Measurements from ENCODE around the gene TFIP11.

DNA sequence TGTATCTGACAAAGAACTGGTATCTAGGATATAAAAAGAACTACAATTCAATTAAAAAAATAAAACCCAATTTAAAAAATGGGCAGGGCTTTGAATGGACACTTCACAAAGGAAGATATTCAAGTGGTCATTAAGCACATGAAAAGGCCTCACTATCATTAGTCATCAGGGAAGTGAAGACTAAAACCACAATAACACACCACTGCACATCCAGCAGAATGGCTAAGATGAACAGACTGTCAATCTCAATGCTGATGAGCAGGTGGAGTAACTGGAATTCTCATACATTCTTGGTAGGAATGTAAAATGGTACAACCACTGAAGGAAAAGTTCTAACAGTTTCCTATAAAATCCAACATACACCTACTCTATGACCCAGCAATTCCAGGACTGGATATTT lies 37.6 kb downstream of the TFIP11 start:
- TF ChIP-seq, protein P1, sequence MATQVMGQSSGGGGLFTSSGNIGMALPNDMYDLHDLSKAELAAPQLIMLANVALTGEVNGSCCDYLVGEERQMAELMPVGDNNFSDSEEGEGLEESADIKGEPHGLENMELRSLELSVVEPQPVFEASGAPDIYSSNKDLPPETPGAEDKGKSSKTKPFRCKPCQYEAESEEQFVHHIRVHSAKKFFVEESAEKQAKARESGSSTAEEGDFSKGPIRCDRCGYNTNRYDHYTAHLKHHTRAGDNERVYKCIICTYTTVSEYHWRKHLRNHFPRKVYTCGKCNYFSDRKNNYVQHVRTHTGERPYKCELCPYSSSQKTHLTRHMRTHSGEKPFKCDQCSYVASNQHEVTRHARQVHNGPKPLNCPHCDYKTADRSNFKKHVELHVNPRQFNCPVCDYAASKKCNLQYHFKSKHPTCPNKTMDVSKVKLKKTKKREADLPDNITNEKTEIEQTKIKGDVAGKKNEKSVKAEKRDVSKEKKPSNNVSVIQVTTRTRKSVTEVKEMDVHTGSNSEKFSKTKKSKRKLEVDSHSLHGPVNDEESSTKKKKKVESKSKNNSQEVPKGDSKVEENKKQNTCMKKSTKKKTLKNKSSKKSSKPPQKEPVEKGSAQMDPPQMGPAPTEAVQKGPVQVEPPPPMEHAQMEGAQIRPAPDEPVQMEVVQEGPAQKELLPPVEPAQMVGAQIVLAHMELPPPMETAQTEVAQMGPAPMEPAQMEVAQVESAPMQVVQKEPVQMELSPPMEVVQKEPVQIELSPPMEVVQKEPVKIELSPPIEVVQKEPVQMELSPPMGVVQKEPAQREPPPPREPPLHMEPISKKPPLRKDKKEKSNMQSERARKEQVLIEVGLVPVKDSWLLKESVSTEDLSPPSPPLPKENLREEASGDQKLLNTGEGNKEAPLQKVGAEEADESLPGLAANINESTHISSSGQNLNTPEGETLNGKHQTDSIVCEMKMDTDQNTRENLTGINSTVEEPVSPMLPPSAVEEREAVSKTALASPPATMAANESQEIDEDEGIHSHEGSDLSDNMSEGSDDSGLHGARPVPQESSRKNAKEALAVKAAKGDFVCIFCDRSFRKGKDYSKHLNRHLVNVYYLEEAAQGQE (IDR thresholded peaks at IDR 0.05; ENCODE audit: borderline replicate concordance) = no peak
- TF ChIP-seq, protein P1 (CRISPR knock-in tag; IDR thresholded peaks at IDR 0.05; ENCODE audit: low read depth) = no peak
- no peak for TF ChIP-seq TCF7L2 (IDR thresholded peaks at IDR 0.05; ENCODE audit: low read depth, low read length)
- TF ChIP-seq NFE2L1 (tag; IDR thresholded peaks at IDR 0.05; ENCODE audit: borderline replicate concordance, low read depth) = no peak
- TF ChIP-seq, protein P2, sequence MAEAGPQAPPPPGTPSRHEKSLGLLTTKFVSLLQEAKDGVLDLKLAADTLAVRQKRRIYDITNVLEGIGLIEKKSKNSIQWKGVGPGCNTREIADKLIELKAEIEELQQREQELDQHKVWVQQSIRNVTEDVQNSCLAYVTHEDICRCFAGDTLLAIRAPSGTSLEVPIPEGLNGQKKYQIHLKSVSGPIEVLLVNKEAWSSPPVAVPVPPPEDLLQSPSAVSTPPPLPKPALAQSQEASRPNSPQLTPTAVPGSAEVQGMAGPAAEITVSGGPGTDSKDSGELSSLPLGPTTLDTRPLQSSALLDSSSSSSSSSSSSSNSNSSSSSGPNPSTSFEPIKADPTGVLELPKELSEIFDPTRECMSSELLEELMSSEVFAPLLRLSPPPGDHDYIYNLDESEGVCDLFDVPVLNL (CRISPR knock-in tag; IDR thresholded peaks at IDR 0.05; ENCODE audit: low read depth) = no peak
- TF ChIP-seq CREM (IDR thresholded peaks at IDR 0.05; ENCODE audit: low read depth) = no peak
- no peak for TF ChIP-seq EP400 (IDR thresholded peaks at IDR 0.05)
- TF ChIP-seq, protein P3, sequence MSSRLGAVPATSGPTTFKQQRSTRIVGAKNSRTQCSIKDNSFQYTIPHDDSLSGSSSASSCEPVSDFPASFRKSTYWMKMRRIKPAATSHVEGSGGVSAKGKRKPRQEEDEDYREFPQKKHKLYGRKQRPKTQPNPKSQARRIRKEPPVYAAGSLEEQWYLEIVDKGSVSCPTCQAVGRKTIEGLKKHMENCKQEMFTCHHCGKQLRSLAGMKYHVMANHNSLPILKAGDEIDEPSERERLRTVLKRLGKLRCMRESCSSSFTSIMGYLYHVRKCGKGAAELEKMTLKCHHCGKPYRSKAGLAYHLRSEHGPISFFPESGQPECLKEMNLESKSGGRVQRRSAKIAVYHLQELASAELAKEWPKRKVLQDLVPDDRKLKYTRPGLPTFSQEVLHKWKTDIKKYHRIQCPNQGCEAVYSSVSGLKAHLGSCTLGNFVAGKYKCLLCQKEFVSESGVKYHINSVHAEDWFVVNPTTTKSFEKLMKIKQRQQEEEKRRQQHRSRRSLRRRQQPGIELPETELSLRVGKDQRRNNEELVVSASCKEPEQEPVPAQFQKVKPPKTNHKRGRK (tag; IDR thresholded peaks at IDR 0.05) = no peak
- TF ChIP-seq, protein P4, sequence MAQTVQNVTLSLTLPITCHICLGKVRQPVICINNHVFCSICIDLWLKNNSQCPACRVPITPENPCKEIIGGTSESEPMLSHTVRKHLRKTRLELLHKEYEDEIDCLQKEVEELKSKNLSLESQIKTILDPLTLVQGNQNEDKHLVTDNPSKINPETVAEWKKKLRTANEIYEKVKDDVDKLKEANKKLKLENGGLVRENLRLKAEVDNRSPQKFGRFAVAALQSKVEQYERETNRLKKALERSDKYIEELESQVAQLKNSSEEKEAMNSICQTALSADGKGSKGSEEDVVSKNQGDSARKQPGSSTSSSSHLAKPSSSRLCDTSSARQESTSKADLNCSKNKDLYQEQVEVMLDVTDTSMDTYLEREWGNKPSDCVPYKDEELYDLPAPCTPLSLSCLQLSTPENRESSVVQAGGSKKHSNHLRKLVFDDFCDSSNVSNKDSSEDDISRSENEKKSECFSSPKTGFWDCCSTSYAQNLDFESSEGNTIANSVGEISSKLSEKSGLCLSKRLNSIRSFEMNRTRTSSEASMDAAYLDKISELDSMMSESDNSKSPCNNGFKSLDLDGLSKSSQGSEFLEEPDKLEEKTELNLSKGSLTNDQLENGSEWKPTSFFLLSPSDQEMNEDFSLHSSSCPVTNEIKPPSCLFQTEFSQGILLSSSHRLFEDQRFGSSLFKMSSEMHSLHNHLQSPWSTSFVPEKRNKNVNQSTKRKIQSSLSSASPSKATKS (CRISPR knock-in tag; IDR thresholded peaks at IDR 0.05) = no peak
- TF ChIP-seq ZNF785 (CRISPR knock-in tag; IDR thresholded peaks at IDR 0.05) = no peak
- TF ChIP-seq, protein P5, sequence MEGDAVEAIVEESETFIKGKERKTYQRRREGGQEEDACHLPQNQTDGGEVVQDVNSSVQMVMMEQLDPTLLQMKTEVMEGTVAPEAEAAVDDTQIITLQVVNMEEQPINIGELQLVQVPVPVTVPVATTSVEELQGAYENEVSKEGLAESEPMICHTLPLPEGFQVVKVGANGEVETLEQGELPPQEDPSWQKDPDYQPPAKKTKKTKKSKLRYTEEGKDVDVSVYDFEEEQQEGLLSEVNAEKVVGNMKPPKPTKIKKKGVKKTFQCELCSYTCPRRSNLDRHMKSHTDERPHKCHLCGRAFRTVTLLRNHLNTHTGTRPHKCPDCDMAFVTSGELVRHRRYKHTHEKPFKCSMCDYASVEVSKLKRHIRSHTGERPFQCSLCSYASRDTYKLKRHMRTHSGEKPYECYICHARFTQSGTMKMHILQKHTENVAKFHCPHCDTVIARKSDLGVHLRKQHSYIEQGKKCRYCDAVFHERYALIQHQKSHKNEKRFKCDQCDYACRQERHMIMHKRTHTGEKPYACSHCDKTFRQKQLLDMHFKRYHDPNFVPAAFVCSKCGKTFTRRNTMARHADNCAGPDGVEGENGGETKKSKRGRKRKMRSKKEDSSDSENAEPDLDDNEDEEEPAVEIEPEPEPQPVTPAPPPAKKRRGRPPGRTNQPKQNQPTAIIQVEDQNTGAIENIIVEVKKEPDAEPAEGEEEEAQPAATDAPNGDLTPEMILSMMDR (IDR thresholded peaks at IDR 0.05 in 2 of 3, conservative IDR thresholded peaks at IDR 0.05 in 1 of 3; ENCODE audit: insufficient read depth in 2 of 3, low read depth in 1 of 3, low read length in 3 of 3) = no peak
